Aorta (tissue), 5 donors: Measurements from ENCODE around the gene KRTAP5-7. TPM values are rescaled to one million over a fixed set of nuclear protein-coding genes. Genes with fewer than 3 reads are reported as not detected.

Experiments used
- ATAC-seq: fragments of 200-7000 bp; cut with Tn5 transposase; one replicate; pipeline ENCODE4 v1.9.1; 2022; ENCODE audit warnings: moderate library complexity; ENCODE audit not compliant: low FRiP score
- DNase-seq, 2 donors: peaks; one replicate each; pipeline ENCODE4 v3.0.0-alpha.2; 2020
- H3K27ac ChIP-seq, 2 donors: one replicate each; pipeline ENCODE4 v1.5.1; 2013; ENCODE audit warnings: low read length in 2 of 2, mild to moderate bottlenecking in 2 of 2, moderate library complexity in 2 of 2, control low read depth in 1 of 2, inconsistent platforms in 1 of 2, low read depth in 1 of 2
- H3K27me3 ChIP-seq, 2 donors: one replicate each; pipeline ENCODE4 v1.6.1; 2013; ENCODE audit warnings: control low read depth in 1 of 2, low read length in 1 of 2, mild to moderate bottlenecking in 1 of 2, moderate library complexity in 1 of 2; ENCODE audit not compliant: insufficient read depth in 2 of 2, control insufficient read depth in 1 of 2
- H3K36me3 ChIP-seq, 2 donors: one replicate each; pipeline ENCODE4 v1.6.1; 2013; ENCODE audit warnings: control low read depth in 1 of 2, low read length in 1 of 2, mild to moderate bottlenecking in 1 of 2; ENCODE audit not compliant: insufficient read depth in 2 of 2, control insufficient read depth in 1 of 2
- H3K4me1 ChIP-seq, 2 donors: one replicate each; pipeline ENCODE4 v1.6.1; 2013; ENCODE audit warnings: low read length in 2 of 2, control low read depth in 1 of 2, mild to moderate bottlenecking in 1 of 2, moderate library complexity in 1 of 2; ENCODE audit not compliant: insufficient read depth in 2 of 2, control insufficient read depth in 1 of 2
- H3K4me3 ChIP-seq, 2 donors: one replicate each; pipeline ENCODE4 v1.5.1; 2013; ENCODE audit warnings: low read length in 2 of 2, control low read depth in 1 of 2, mild to moderate bottlenecking in 1 of 2
- H3K9me3 ChIP-seq: one replicate; pipeline ENCODE4 v1.6.1; 2013; ENCODE audit warnings: mild to moderate bottlenecking, low read length; ENCODE audit not compliant: control insufficient read depth
- WGBS, 2 donors: extraction: QIAGEN DNeasy Blood & Tissue Kit; methylation state at CpG; one replicate each; pipeline ENCODE4 v1.1.7; 2013; 5-methylcytosine and 5-hydroxymethylcytosine counted together
- intact Hi-C, 2 donors: fragments of 100-400 bp; cut with DNase I; formaldehyde crosslinking; loops; one replicate each; pipeline versions ENCODE4 v1.14.2 to v1.15.0; 2022
- polyA plus RNA-seq, 2 donors: library from polyadenylated mRNA; stranded (reverse); fragments of 200-250 nt; gene quantifications; one replicate each; pipeline ENCODE4 v1.2.3, GENCODE V29; 2013
- total RNA-seq, 2 donors: library from RNA; stranded (reverse); fragmentation: NEBNext Ultra II Directional; extraction: Animal tissue kit (Norgen Biotek cat#: 25700); gene quantifications; one replicate each; pipeline ENCODE4 v1.2.1, GENCODE V29; 2021
- donor health status: healthy with polysubstance abuse.
- donor health status: Bipolar disorder and iron deficiency.
- donor health status: DM: no; HTN: no; CAD: no.
- donor health status: DM: no; HTN: no; CAD: no.
- donor health status: DM: yes; HTN: yes; CAD: no.

Gene KRTAP5-7
- total and polyA plus RNA-seq, 4 donors, result 0.39 to 0.63 TPM; not detected in 2

DNA sequence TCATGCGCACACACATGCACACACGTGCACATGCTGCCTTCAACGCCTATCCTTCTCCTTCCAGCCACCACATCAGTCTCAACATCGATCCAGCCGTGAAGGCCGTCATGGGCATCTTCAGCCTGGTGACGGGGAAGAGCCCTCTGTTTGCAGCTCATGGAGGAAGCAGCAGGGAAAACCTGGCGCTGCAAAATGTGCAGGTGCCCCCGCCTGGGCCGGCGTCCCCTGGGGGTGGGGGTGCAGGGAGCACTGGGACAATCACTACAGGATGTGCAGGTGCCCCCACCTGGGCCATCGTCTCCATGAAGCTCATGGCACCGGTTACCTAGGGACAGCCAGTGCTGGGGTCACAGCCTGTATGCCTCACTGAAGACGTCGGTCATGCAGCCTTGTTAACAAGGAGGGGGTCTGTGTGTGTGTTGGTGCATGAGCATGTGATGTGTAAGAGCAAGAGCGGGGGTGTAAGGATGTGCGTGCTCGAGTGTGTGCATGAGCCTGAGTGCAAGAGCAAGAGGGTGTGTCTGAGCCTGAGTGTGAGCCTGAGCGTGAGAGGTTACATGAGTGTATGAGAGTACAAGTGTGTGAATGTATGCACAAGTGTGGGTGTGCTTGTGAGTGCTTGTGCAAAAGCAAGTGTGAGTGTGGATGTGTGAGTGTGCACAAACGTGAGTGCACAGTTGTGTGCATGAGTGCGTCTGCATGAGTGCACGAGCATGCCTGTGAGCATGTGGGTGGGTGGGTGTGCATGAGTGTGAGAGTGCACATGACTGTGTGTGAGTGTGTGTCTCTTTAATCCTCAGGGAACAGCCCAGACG, 42.6 kb upstream of the KRTAP5-7 start:
- no peak overlapping the region for H3K27ac ChIP-seq
- H3K27me3 ChIP-seq, result no peaks in the 10 kb centered on the region
- no peak overlapping the region for H3K4me3 ChIP-seq
- DNase-seq (peak; percentile 31 to 61), ATAC-seq (no peak)
- 91 to 92% methylated on average over 23 of the region's 23 CpGs for WGBS, 2 donors
- peaks cover 5 to 23% of the 10 kb centered on the region in 2 donors for H3K36me3 ChIP-seq
- intact Hi-C loops, result no loop called here
- no peaks in the 10 kb centered on the region for H3K4me1 ChIP-seq
- H3K9me3 ChIP-seq, result no peaks in the 10 kb centered on the region

GRCh38 chr11:71485063-71485399, 42.0 kb upstream of the KRTAP5-7 start:
- no peak overlapping the region for H3K27ac ChIP-seq
- no peak overlapping the region for H3K4me3 ChIP-seq
- DNase-seq (peak in 1 of 2 donors; percentile 38), ATAC-seq (no peak)
- peaks cover 5 to 23% of the 10 kb centered on the region in 2 donors for H3K36me3 ChIP-seq
- 87 to 88% methylated on average over 6 of the region's 6 CpGs for WGBS, 2 donors
- no peaks in the 10 kb centered on the region for H3K4me1 ChIP-seq
- intact Hi-C loops, result no loop called here
- no peaks in the 10 kb centered on the region for H3K9me3 ChIP-seq
- no peaks in the 10 kb centered on the region for H3K27me3 ChIP-seq

DNA sequence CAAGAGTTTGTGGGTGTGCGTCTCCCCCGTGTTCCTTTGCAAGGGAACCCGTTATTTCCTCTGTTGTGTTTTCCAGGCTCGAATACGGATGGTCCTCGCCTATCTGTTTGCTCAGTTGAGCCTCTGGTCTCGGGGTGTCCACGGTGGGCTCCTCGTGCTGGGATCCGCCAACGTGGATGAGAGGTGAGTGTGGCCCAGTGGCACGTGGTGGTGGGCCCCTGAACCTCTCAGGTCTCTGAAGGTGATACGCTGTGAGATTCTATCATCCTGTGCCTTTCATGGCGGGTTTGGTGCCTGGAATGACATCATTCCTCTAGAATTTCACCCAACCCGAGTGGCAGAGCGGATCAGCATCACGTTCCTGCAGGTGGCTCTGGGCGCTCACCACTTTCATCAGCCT, 41.6 kb upstream of the KRTAP5-7 start:
- DNase-seq, result peak in 1 of 2 donors; percentile 51
- intact Hi-C loops, result no loop called here
- H3K36me3 ChIP-seq, result peaks cover under 1 to 23% of the 10 kb centered on the region in 2 donors
- H3K27me3 ChIP-seq, result no peaks in the 10 kb centered on the region
- WGBS, 2 donors, result 93 to 94% methylated on average over 18 of the region's 18 CpGs
- no peak overlapping the region for H3K4me3 ChIP-seq
- H3K27ac ChIP-seq, result no peak overlapping the region
- ATAC-seq, result no peak
- H3K9me3 ChIP-seq, result no peaks in the 10 kb centered on the region
- H3K4me1 ChIP-seq, result no peaks in the 10 kb centered on the region

DNA sequence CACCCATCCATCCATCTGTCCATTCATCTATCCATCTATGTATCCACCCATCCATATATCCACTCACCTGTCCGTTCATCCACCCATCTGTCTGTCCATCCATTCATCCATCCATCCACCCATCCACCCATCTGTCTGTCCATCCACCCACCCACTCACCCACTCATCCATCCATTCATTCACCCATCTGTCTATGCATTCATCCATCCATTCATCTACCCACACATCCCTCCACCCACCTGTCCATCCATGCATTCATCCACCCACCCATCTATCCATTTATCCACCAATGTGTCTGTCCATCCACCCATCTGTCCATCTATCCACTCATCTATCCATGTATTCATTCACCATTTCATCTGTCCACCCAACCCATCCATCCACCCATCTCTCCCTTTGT, 40.7 kb upstream of the KRTAP5-7 start:
- intact Hi-C loops, result no loop called here
- DNase-seq, result no peak

DNA sequence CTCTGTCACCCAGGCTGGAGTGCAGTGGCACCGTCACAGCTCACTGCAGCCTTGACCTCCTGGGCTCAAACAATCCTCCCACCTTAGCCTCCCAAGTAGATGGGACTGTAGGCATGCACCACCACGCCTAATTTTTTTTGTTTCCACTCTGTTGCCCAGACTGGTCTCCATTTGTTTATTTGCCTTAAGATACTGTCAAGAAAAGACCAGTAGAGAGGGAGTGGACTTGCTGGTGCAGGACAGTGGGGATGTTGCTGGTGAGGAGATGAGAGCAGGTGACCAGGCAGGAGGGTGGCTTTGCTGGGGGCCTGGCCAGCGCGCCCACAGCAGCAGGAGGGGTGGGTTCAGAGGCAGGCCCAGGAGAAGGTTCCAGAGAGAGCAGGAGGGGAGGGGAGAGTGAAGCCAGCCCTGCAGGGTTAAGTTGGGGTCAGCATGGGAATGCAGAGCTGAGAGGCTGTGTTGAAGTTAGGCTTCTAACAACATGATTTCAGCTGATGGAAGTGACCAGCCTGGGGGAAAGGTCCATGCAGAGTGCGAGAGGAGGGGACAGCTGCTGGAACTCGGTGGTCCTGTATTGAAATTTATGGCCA, 38.3 kb upstream of the KRTAP5-7 start:
- no peaks in the 10 kb centered on the region for H3K27me3 ChIP-seq
- DNase-seq (peak in 1 of 2 donors; percentile 13), ATAC-seq (no peak)
- H3K27ac ChIP-seq, result no peak overlapping the region
- peaks cover 0 to 21% of the 10 kb centered on the region in 2 donors for H3K36me3 ChIP-seq
- 79 to 88% methylated on average over 6 of the region's 6 CpGs for WGBS, 2 donors
- H3K9me3 ChIP-seq, result no peaks in the 10 kb centered on the region
- H3K4me3 ChIP-seq, result no peak overlapping the region
- intact Hi-C loops, result no loop called here
- H3K4me1 ChIP-seq, result no peaks in the 10 kb centered on the region

More for the DNA sequence above, 40.7 kb upstream of the KRTAP5-7 start:
- H3K27me3 ChIP-seq, result no peaks in the 10 kb centered on the region
- no peak overlapping the region for H3K4me3 ChIP-seq
- H3K4me1 ChIP-seq, result no peaks in the 10 kb centered on the region
- no peaks in the 10 kb centered on the region for H3K9me3 ChIP-seq
- WGBS, 2 donors, result 89 to 97% methylated on average over 1 of the region's 1 CpG
- peaks cover 0 to 24% of the 10 kb centered on the region in 2 donors for H3K36me3 ChIP-seq
- no peak for ATAC-seq
- H3K27ac ChIP-seq, result no peak overlapping the region

DNA sequence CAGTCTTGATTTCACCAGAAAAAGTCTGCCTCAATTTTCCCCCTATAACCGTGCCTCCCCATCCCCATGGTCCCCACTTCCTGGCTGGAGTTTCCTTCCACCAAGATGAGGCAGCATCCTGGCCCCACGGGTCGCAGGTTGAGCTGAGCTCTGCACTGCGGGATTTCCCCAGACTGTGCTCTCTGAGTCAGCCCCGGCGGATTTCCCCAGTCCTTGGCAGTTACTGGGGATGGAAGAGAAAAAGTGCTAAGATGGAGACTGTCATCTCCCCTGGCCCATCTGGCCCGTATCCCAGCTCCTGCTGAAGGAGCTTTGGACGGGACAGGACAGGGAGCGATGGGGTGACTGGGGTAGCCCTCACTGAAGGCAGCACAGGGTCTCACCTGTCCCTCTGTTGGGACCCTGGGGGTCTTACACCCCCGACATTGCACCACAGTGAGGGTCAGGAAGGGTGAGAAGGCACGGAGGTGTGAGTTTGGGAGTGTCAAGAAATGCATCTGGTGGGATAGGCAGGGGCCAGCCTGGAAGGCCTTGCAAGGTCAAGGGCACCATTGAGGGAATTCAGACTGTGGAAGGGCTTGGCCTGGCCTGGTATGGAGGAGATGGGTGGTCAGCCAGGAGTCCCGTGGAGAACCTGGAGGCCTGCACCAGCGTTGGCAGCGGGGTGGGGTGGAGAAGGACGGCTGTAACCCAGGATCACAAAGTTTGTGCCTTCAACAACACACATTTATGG, 37.6 kb upstream of the KRTAP5-7 start:
- peak in 1 of 2 donors; percentile 58 for DNase-seq
- peaks cover 0 to 21% of the 10 kb centered on the region in 2 donors for H3K36me3 ChIP-seq
- no peaks in the 10 kb centered on the region for H3K9me3 ChIP-seq
- WGBS, 2 donors, result 76 to 78% methylated on average over 15 of the region's 15 CpGs
- H3K4me1 ChIP-seq, result no peaks in the 10 kb centered on the region
- H3K27ac ChIP-seq, result no peak overlapping the region
- ATAC-seq, result no peak
- H3K4me3 ChIP-seq, result no peak overlapping the region
- intact Hi-C loops, result no loop called here
- H3K27me3 ChIP-seq, result no peaks in the 10 kb centered on the region

DNA sequence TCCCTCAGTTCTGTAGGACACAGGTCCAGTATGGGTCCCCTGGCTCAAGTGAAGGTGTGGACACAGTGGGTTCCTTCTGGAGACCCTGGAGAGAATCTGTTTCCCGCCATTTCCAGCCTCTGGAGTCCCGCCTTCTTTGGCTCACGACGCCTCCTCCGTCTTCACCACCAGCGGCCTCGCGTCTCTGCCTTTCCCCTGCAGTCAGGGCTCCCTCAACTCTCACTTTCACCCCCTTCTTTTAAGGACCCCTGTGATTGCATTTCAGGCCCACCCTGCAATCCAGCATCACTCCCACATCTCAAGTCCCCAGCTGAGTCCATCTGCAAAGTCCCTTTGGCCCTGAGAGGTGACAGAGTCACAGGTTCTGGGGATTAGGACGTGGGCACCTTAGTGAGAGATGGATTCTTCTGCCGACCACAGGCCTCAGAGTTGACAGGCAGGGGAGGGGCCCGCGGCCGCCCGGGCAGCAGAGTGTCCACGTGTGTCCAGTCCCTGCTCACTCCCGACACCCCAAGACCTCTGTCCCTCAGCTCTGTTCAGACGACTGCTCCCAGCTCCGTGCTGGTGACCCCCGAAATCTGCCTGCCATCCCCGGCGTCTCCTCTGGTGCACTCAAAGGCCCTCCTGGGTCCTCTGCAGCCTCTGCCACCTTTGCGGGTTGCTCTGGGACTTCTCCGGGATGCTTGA, 36.9 kb upstream of the KRTAP5-7 start:
- H3K4me3 ChIP-seq, result no peak overlapping the region
- no peaks in the 10 kb centered on the region for H3K4me1 ChIP-seq
- intact Hi-C loops, result no loop called here
- peak; percentile 32 to 69 for DNase-seq
- peaks cover 0 to 16% of the 10 kb centered on the region in 2 donors for H3K36me3 ChIP-seq
- ATAC-seq, result no peak
- no peak overlapping the region for H3K27ac ChIP-seq
- 91 to 93% methylated on average over 21 to 23 of the region's 23 CpGs for WGBS, 2 donors
- no peaks in the 10 kb centered on the region for H3K27me3 ChIP-seq
- H3K9me3 ChIP-seq, result no peaks in the 10 kb centered on the region

- no peak overlapping the region for H3K4me3 ChIP-seq
- H3K27me3 ChIP-seq, result no peaks in the 10 kb centered on the region
- no peak for ATAC-seq
- H3K4me1 ChIP-seq, result no peaks in the 10 kb centered on the region
- peak; percentile 36 to 64 for DNase-seq
- H3K9me3 ChIP-seq, result no peaks in the 10 kb centered on the region
- H3K36me3 ChIP-seq, result peaks cover 0 to 13% of the 10 kb centered on the region in 2 donors
- intact Hi-C loops, result no loop called here
- 92 to 94% methylated on average over 26 to 28 of the region's 28 CpGs for WGBS, 2 donors
- no peak overlapping the region for H3K27ac ChIP-seq
These were observed 36.2 kb upstream of the KRTAP5-7 start for GRCh38 chr11:71490731-71491390.
